Smooth muscle cell (in vitro differentiated cells): ENCODE results near the gene ZWINT. TPM values are rescaled to one million over a fixed set of nuclear protein-coding genes. Genes with fewer than 3 reads are reported as not detected.

Experiments
- DNase-seq: peaks from one replicate; lab custom pipeline; 2025; ENCODE audit not compliant: unreplicated experiment; lab: John Stamatoyannopoulos, UW
- H2AFZ ChIP-seq: fragments of 200-600 bp; sonication (generic); 2 replicates; pipeline ENCODE4 v1.6.0; 2016; ENCODE audit warnings: antibody characterized with exemption, low read depth, mild to moderate bottlenecking
- H3F3A ChIP-seq: fragments of 200-600 bp; sonication (generic); 2 replicates; pipeline ENCODE4 v1.6.0; 2017; ENCODE audit warnings: antibody characterized with exemption, low read depth
- H3K27ac ChIP-seq: fragments of 200-600 bp; sonication (generic); 2 replicates; pipeline ENCODE4 v1.5.1; 2016; ENCODE audit warnings: low read depth, mild to moderate bottlenecking
- H3K27me3 ChIP-seq: fragments of 200-600 bp; sonication (generic); 2 replicates; pipeline ENCODE4 v1.6.1; 2016; ENCODE audit warnings: low read depth, mild to moderate bottlenecking
- H3K36me3 ChIP-seq: fragments of 200-600 bp; sonication (generic); 2 replicates; pipeline ENCODE4 v1.5.1; 2016; ENCODE audit warnings: low read depth
- H3K4me1 ChIP-seq: fragments of 200-600 bp; sonication (generic); 2 replicates; pipeline ENCODE4 v1.5.1; 2016; ENCODE audit warnings: low read depth
- H3K4me2 ChIP-seq: fragments of 200-600 bp; sonication (generic); 2 replicates; pipeline ENCODE4 v1.6.0; 2016; ENCODE audit warnings: mild to moderate bottlenecking
- H3K4me3 ChIP-seq: fragments of 200-600 bp; sonication (generic); 2 replicates; pipeline ENCODE4 v1.5.1; 2016; ENCODE audit warnings: mild to moderate bottlenecking
- H3K79me2 ChIP-seq: fragments of 200-600 bp; sonication (generic); 2 replicates; pipeline ENCODE4 v1.6.0; 2016; ENCODE audit warnings: low read depth, mild to moderate bottlenecking
- H3K9ac ChIP-seq: fragments of 200-600 bp; sonication (generic); 2 replicates; pipeline ENCODE4 v1.6.0; 2016; ENCODE audit warnings: low read depth
- H3K9me3 ChIP-seq: fragments of 200-600 bp; sonication (generic); replicated peaks from 2 replicates; pipeline ENCODE4 v1.5.1; 2016; ENCODE audit warnings: low read depth
- H4K20me1 ChIP-seq: fragments of 200-600 bp; sonication (generic); 2 replicates; pipeline ENCODE4 v1.6.0; 2016; ENCODE audit warnings: low read depth
- WGBS: methylation state at CpG from one replicate; pipeline ENCODE4 v1.1.7; 2016; ENCODE audit warnings: low lambda C conversion rate; 5-methylcytosine and 5-hydroxymethylcytosine counted together
- polyA plus RNA-seq: library from polyadenylated mRNA; unstranded; fragments of >200 nt; fragmentation: Nextera tagmentation; extraction: Ambion mirVana; gene quantifications from 2 replicates; pipeline ENCODE4 v1.2.1, GENCODE V29; 2016
- total RNA-seq: library from RNA; depleted of rRNA; stranded (reverse); fragments of >200 nt; gene quantifications from 2 replicates; pipeline ENCODE4 v1.2.3, GENCODE V29; 2014
- TF ChIP-seq, protein P1 (sequence below): fragments of 200-600 bp; sonication (generic); IDR thresholded peaks from 2 replicates; pipeline ENCODE4 v1.5.1; 2017; ENCODE audit warnings: borderline replicate concordance, mild to moderate bottlenecking, antibody characterized with exemption; ENCODE audit not compliant: insufficient read depth, poor library complexity, severe bottlenecking

The ZWINT gene
- total and polyA plus RNA-seq, 2 experiments from 2014 or later: 19.5 to 27.4 TPM

DNA sequence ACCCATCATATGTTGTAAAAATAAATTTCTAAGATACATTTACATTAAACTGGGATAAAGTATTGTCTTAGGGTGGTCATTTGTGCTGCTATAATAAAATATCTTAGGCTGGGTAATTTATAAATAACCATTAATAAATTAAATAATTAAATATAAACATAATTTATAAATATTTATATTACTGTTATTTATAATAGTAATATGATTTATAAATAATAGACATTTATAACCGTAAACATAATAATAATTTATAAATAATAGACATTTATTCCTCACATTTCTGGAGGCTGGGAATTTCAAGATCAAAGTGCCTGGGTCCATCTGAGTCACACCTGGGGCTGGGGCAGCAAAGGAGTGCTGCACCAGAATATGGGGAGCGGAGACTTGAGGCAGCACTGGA lies 31.1 kb downstream of the ZWINT start:
- Histone ChIP-seq H2AFZ (no peak overlapping the region), H3K4me2 (no peak overlapping the region), H3K79me2 (no peaks in the 10 kb centered on the region), H3K27ac (no peak overlapping the region), H3F3A (no peaks in the 10 kb centered on the region), H3K36me3 (no peaks in the 10 kb centered on the region), H3K4me3 (no peak overlapping the region), H4K20me1 (no peaks in the 10 kb centered on the region), H3K4me1 (no peaks in the 10 kb centered on the region), H3K9ac (no peak overlapping the region), H3K9me3 (peaks cover 5% of the 10 kb centered on the region), H3K27me3 (no peaks in the 10 kb centered on the region)
- 91% methylated on average over 2 of the region's 2 CpGs for WGBS
- no peak for DNase-seq
- TF ChIP-seq, protein P1, sequence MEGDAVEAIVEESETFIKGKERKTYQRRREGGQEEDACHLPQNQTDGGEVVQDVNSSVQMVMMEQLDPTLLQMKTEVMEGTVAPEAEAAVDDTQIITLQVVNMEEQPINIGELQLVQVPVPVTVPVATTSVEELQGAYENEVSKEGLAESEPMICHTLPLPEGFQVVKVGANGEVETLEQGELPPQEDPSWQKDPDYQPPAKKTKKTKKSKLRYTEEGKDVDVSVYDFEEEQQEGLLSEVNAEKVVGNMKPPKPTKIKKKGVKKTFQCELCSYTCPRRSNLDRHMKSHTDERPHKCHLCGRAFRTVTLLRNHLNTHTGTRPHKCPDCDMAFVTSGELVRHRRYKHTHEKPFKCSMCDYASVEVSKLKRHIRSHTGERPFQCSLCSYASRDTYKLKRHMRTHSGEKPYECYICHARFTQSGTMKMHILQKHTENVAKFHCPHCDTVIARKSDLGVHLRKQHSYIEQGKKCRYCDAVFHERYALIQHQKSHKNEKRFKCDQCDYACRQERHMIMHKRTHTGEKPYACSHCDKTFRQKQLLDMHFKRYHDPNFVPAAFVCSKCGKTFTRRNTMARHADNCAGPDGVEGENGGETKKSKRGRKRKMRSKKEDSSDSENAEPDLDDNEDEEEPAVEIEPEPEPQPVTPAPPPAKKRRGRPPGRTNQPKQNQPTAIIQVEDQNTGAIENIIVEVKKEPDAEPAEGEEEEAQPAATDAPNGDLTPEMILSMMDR: no peak

DNA sequence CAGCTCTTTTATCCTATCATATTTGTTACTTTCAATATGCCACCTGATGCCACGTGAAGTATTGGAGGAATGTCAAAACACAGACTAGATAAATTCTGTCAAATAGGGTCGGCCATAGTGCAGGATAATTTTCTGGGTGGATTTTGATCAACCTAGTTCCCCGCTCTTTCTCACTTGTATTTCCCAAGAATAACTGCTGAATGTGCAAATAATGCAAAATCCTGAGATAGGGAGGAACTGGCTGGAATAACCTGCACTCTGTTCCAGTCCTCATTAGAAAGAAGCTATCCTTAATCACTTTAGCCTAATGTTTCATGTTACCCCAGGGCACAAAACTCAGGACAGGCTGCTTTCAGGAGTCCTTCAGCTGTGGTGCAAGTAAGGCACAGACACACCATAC lies 33.9 kb downstream of the ZWINT start:
- no peaks in the 10 kb centered on the region for H4K20me1 ChIP-seq
- H3K27me3 ChIP-seq: no peaks in the 10 kb centered on the region
- no peak overlapping the region for H3K4me3 ChIP-seq
- no peaks in the 10 kb centered on the region for H3K79me2 ChIP-seq
- H2AFZ ChIP-seq: no peak overlapping the region
- H3K9ac ChIP-seq: no peak overlapping the region
- H3K36me3 ChIP-seq: no peaks in the 10 kb centered on the region
- no peak overlapping the region for H3K4me2 ChIP-seq
- no peaks in the 10 kb centered on the region for H3K4me1 ChIP-seq
- H3K27ac ChIP-seq: no peak overlapping the region
- no peaks in the 10 kb centered on the region for H3F3A ChIP-seq
- TF ChIP-seq, protein P1: no peak
- no peak for DNase-seq
- H3K9me3 ChIP-seq: no peaks in the 10 kb centered on the region
- WGBS: 84% methylated on average over 3 of the region's 3 CpGs

GRCh38 chr10:56319386-56319785 lies 41.7 kb downstream of the ZWINT start:
- Histone ChIP-seq H4K20me1 (no peaks in the 10 kb centered on the region), H3K36me3 (no peaks in the 10 kb centered on the region), H3F3A (no peaks in the 10 kb centered on the region), H3K4me2 (no peak overlapping the region), H3K9ac (no peak overlapping the region), H3K4me3 (no peak overlapping the region), H3K4me1 (no peaks in the 10 kb centered on the region), H3K79me2 (no peaks in the 10 kb centered on the region), H2AFZ (no peak overlapping the region), H3K27ac (no peak overlapping the region), H3K27me3 (no peaks in the 10 kb centered on the region), H3K9me3 (no peaks in the 10 kb centered on the region)
- TF ChIP-seq, protein P1: no peak
- DNase-seq: no peak

GRCh38 chr10:56318816-56319215 lies 42.2 kb downstream of the ZWINT start:
- no peak overlapping the region for H3K27ac ChIP-seq
- no peaks in the 10 kb centered on the region for H3K27me3 ChIP-seq
- no peaks in the 10 kb centered on the region for H3K79me2 ChIP-seq
- 62% methylated on average over 2 of the region's 2 CpGs for WGBS
- no peak overlapping the region for H3K9ac ChIP-seq
- H2AFZ ChIP-seq: no peak overlapping the region
- no peaks in the 10 kb centered on the region for H3F3A ChIP-seq
- no peaks in the 10 kb centered on the region for H3K9me3 ChIP-seq
- TF ChIP-seq, protein P1: no peak
- H3K4me2 ChIP-seq: no peak overlapping the region
- no peak for DNase-seq
- H3K4me3 ChIP-seq: no peak overlapping the region
- no peaks in the 10 kb centered on the region for H3K36me3 ChIP-seq
- no peaks in the 10 kb centered on the region for H4K20me1 ChIP-seq
- H3K4me1 ChIP-seq: no peaks in the 10 kb centered on the region
